Gastrocnemius medialis (tissue), 4 donors: Measurements from ENCODE around the gene GBX1. TPM values are rescaled to one million over a fixed set of nuclear protein-coding genes. Genes with fewer than 3 reads are reported as not detected.

ENCODE experiments used
- ATAC-seq, 2 donors: fragments of 150-250 bp; one replicate each; pipeline ENCODE4 v1.9.1; 2016
- DNase-seq, 2 donors: peaks; one replicate each; pipeline ENCODE4 v3.0.0-alpha.2; 2019
- H3K27ac ChIP-seq, 4 donors: fragments of 200-600 bp; sonication (generic); 1 replicate in 1 of 4; 2 replicates in 3 of 4; pipeline ENCODE4 v1.5.1; 2016 to 2018; ENCODE audit warnings: mild to moderate bottlenecking in 2 of 4, moderate library complexity in 1 of 4
- H3K27me3 ChIP-seq, 3 donors: fragments of 200-600 bp; sonication (generic) in 2 of 3; 1 replicate in 1 of 3; 2 replicates in 2 of 3; pipeline versions ENCODE4 v1.5.1 to v1.6.0; 2016 to 2019; ENCODE audit warnings: mild to moderate bottlenecking in 1 of 3, moderate library complexity in 1 of 3
- H3K36me3 ChIP-seq, 2 donors: fragments of 200-600 bp; sonication (generic) in 1 of 2; one replicate each; pipeline ENCODE4 v1.5.1; 2017 to 2018
- H3K4me1 ChIP-seq, 2 donors: fragments of 200-600 bp; sonication (generic) in 1 of 2; one replicate each; pipeline ENCODE4 v1.5.1; 2016 to 2017; ENCODE audit warnings: mild to moderate bottlenecking in 2 of 2
- H3K4me3 ChIP-seq, 4 donors: fragments of 200-600 bp; sonication (generic) in 3 of 4; 1 replicate in 1 of 4; 2 replicates in 3 of 4; pipeline ENCODE4 v1.5.1; 2016 to 2019; ENCODE audit warnings: mild to moderate bottlenecking in 2 of 4
- H3K9me3 ChIP-seq, 3 donors: fragments of 200-600 bp; sonication (generic) in 2 of 3; 1 replicate in 1 of 3; 2 replicates in 2 of 3; pipeline ENCODE4 v1.5.1; 2016 to 2019
- CTCF ChIP-seq, 5 experiments: fragments of 450-650 bp in 3 of 5; fragments of 200-600 bp in 2 of 5; sonication (generic) in 2 of 5; IDR thresholded peaks in 4 of 5; conservative IDR thresholded peaks in 1 of 5; 1 replicate in 4 of 5; 2 replicates in 1 of 5; pipeline ENCODE4 v1.5.1; 2016 to 2019; ENCODE audit warnings: antibody characterized with exemption in 5 of 5, mild to moderate bottlenecking in 3 of 5, moderate library complexity in 3 of 5
- POLR2A ChIP-seq, 2 donors: fragments of 450-650 bp; IDR thresholded peaks; one replicate each; pipeline ENCODE4 v1.6.1; 2017; ENCODE audit warnings: antibody characterized with exemption in 2 of 2, mild to moderate bottlenecking in 2 of 2, moderate library complexity in 2 of 2
- in situ Hi-C, 4 donors: fragments of 200-750 bp; cut with MboI; loops; one replicate each; pipeline versions ENCODE4 v1.15.0 to v1.8.0; 2017; ENCODE audit warnings: low sequenced_read_pairs in 4 of 4
- intact Hi-C: fragments of 100-400 bp; cut with DNase I; formaldehyde crosslinking; loops from one replicate; pipeline ENCODE4 v1.15.1; 2023; ENCODE audit warnings: low total_unique reads
- total RNA-seq, 4 donors: library from RNA; depleted of rRNA; stranded (reverse); fragments of >200 nt; gene quantifications; one replicate each; pipeline versions ENCODE4 v1.1.0 to v1.2.3, GENCODE V29; 2016

The GBX1 gene
- total RNA-seq, result under 1 TPM in 1 of 4 donors, not detected in 3; 0.58 TPM

GRCh38 chr7:151167197-151167961 lies at the start of gene GBX1:
Gene GBX1, minus strand, starts transcription at chr7:151167694. Its CDS starts 146 bp downstream, at chr7:151167548.
- no peak within 1 kb of the TSS for H3K27ac ChIP-seq
- TF ChIP-seq POLR2A (IDR thresholded peaks at IDR 0.05), result peak in 1 of 2 donors; percentile 38
- peak in 2 of 5 experiments; percentile 18 to 28 for TF ChIP-seq CTCF (IDR thresholded peaks at IDR 0.05 in 4 of 5, conservative IDR thresholded peaks at IDR 0.05 in 1 of 5)
- peaks cover 3 to 10% of the 10 kb centered on the region in 2 donors for H3K4me1 ChIP-seq
- intact Hi-C loops, result no loop called here
- no peak for DNase-seq
- no peaks in the 10 kb centered on the region for H3K36me3 ChIP-seq
- in situ Hi-C loops, result no loop called here
- peaks cover 0 to 3% (median 0%) of the 10 kb centered on the region in 3 donors for H3K27me3 ChIP-seq
- peak within 1 kb of the TSS; percentile 53 to 65 (median 56) for H3K4me3 ChIP-seq
- H3K9me3 ChIP-seq, result no peaks in the 10 kb centered on the region
- peak; percentile 42 to 57 for ATAC-seq

- Histone ChIP-seq H3K27ac (no peak overlapping the region), H3K9me3 (no peaks in the 10 kb centered on the region), H3K4me3 (no peak overlapping the region), H3K27me3 (no peaks in the 10 kb centered on the region), H3K4me1 (no peaks in the 10 kb centered on the region), H3K36me3 (peaks cover 3 to 87% of the 10 kb centered on the region in 2 donors)
- in situ Hi-C loops (no loop called here), intact Hi-C loops (no loop called here)
- DNase-seq (no peak), ATAC-seq (no peak)
- no peak for TF ChIP-seq CTCF (IDR thresholded peaks at IDR 0.05 in 4 of 5, conservative IDR thresholded peaks at IDR 0.05 in 1 of 5)
- no peak for TF ChIP-seq POLR2A (IDR thresholded peaks at IDR 0.05)
Measured at GRCh38 chr7:151215396-151215795, 47.9 kb upstream of the GBX1 start.

GRCh38 chr7:151213826-151214225 lies 46.3 kb upstream of the GBX1 start:
- intact Hi-C loops (no loop called here), in situ Hi-C loops (no loop called here)

GRCh38 chr7:151212626-151213025 lies 45.1 kb upstream of the GBX1 start:
- DNase-seq (no peak), ATAC-seq (no peak)
- no peak overlapping the region for H3K4me3 ChIP-seq
- H3K27me3 ChIP-seq, result no peaks in the 10 kb centered on the region
- no peak for TF ChIP-seq POLR2A (IDR thresholded peaks at IDR 0.05)
- TF ChIP-seq CTCF (IDR thresholded peaks at IDR 0.05 in 4 of 5, conservative IDR thresholded peaks at IDR 0.05 in 1 of 5), result no peak
- no peak overlapping the region for H3K27ac ChIP-seq
- in situ Hi-C loops (no loop called here), intact Hi-C loops (no loop called here)
- peaks cover 0 to 59% of the 10 kb centered on the region in 2 donors for H3K36me3 ChIP-seq
- no peaks in the 10 kb centered on the region for H3K9me3 ChIP-seq
- H3K4me1 ChIP-seq, result no peaks in the 10 kb centered on the region

More at GRCh38 chr7:151213826-151214225, 46.3 kb upstream of the GBX1 start:
- Histone ChIP-seq H3K36me3 (peaks cover 2 to 71% of the 10 kb centered on the region in 2 donors), H3K9me3 (no peaks in the 10 kb centered on the region), H3K27ac (no peak overlapping the region), H3K4me3 (no peak overlapping the region), H3K27me3 (no peaks in the 10 kb centered on the region), H3K4me1 (no peaks in the 10 kb centered on the region)
- no peak for ATAC-seq
- TF ChIP-seq CTCF (IDR thresholded peaks at IDR 0.05 in 4 of 5, conservative IDR thresholded peaks at IDR 0.05 in 1 of 5) (no peak), POLR2A (IDR thresholded peaks at IDR 0.05) (no peak)
- DNase-seq, result no peak
